HepG2 (cell line): ENCODE results near the gene TIPIN. TPM values are rescaled to one million over a fixed set of nuclear protein-coding genes. Genes with fewer than 3 reads are reported as not detected.
A peak's percentile ranks its signal among the peaks of the same experiment; 100 is the strongest.

Experiments used
- E2F1 ChIP-seq: sonication (generic); formaldehyde crosslinking; IDR thresholded peaks from 2 replicates; pipeline ENCODE4 v1.5.0; 2020; ENCODE audit warnings: missing genetic modification reagents
- FOSL2 ChIP-seq: sonication (generic); formaldehyde crosslinking; IDR thresholded peaks from 2 replicates; pipeline ENCODE4 v1.4.0; 2020; ENCODE audit warnings: missing genetic modification reagents
- GATAD1 ChIP-seq: IDR thresholded peaks from 2 replicates; pipeline ENCODE4 v1.6.1; 2016; ENCODE audit warnings: missing genetic modification reagents, missing compliant biosample characterization
- HMGXB3 ChIP-seq: sonication (generic); formaldehyde crosslinking; IDR thresholded peaks from 2 replicates; pipeline ENCODE4 v1.4.0; 2020; ENCODE audit warnings: missing genetic modification reagents, borderline replicate concordance
- HOXD1 ChIP-seq: sonication (generic); formaldehyde crosslinking; IDR thresholded peaks from 2 replicates; pipeline ENCODE4 v1.5.0; 2020; ENCODE audit warnings: missing genetic modification reagents
- PCBP1 ChIP-seq: fragments of 200-400 bp; formaldehyde crosslinking; IDR thresholded peaks from 2 replicates; pipeline ENCODE4 v1.6.1; 2017; ENCODE audit warnings: mild to moderate bottlenecking, low read depth, low read length, borderline replicate concordance
- TRIM24 ChIP-seq: sonication (generic); formaldehyde crosslinking; IDR thresholded peaks from 2 replicates; pipeline ENCODE4 v1.8.0; 2022; ENCODE audit warnings: mild to moderate bottlenecking, missing genetic modification reagents
- ZBTB4 ChIP-seq: sonication (generic); formaldehyde crosslinking; IDR thresholded peaks from 2 replicates; pipeline ENCODE4 v1.4.0; 2020; ENCODE audit warnings: missing genetic modification reagents, mild to moderate bottlenecking, borderline replicate concordance
- ZNF235 ChIP-seq: sonication (generic); formaldehyde crosslinking; IDR thresholded peaks from 2 replicates; pipeline ENCODE4 v1.8.1; 2023; ENCODE audit warnings: mild to moderate bottlenecking, missing genetic modification reagents, borderline replicate concordance
- ZNF280B ChIP-seq: sonication (generic); formaldehyde crosslinking; IDR thresholded peaks from 2 replicates; pipeline ENCODE4 v1.5.0; 2020; ENCODE audit warnings: missing genetic modification reagents, mild to moderate bottlenecking, borderline replicate concordance
- ZNF687 ChIP-seq: sonication (generic); formaldehyde crosslinking; IDR thresholded peaks from 2 replicates; pipeline ENCODE4 v1.5.1; 2020; ENCODE audit warnings: mild to moderate bottlenecking, missing genetic modification reagents, moderate library complexity
- ZNF768 ChIP-seq: sonication (generic); formaldehyde crosslinking; IDR thresholded peaks from 2 replicates; pipeline ENCODE4 v1.4.0; 2020; ENCODE audit warnings: missing genetic modification reagents
- polyA plus RNA-seq, 8 experiments: library from polyadenylated mRNA; depleted of rRNA in 3 of 8; stranded (reverse) in 7 of 8; unstranded in 1 of 8; fragments of >200 nt; fragmentation: Illumina TruSeq in 4 of 8; extraction: Trizol in 4 of 8; gene quantifications; 2 replicates each; pipeline versions ENCODE4 v1.2.1 to v1.2.3, GENCODE V29; 2011 to 2016; ENCODE audit warnings: low read depth in 4 of 8, missing spikeins in 1 of 8, mixed read lengths in 1 of 8; ENCODE audit not compliant: insufficient read depth in 1 of 8
- total RNA-seq, 5 experiments: library from RNA; depleted of rRNA; stranded (reverse); fragments of >200 nt; fragmentation: Illumina TruSeq; extraction: Trizol; gene quantifications; 2 replicates each; pipeline ENCODE4 v1.2.3, GENCODE V29; 2016; ENCODE audit warnings: low read depth in 1 of 5

TIPIN gene
- total and polyA plus RNA-seq, 2 of the 13 experiments (the other 11 are each of a cell fraction or from before 2014, with no cell fraction given) = 2.7 to 28.6 TPM

- TF ChIP-seq HMGXB3 (CRISPR knock-in tag) (0 out of 2 replicates have a peak, but pooled peaks have one; percentile 46), TRIM24 (CRISPR knock-in tag) (no peak), PCBP1 (no peak), HOXD1 (CRISPR knock-in tag) (peak; percentile 63; the same call in 1 of the 2 replicates), GATAD1 (CRISPR knock-in tag) (peak; percentile 93), E2F1 (CRISPR knock-in tag) (peak; percentile 26; the same call in 1 of the 2 replicates), ZNF768 (CRISPR knock-in tag) (peak; percentile 73; the same call in 1 of the 2 replicates), ZNF687 (CRISPR knock-in tag) (peak; percentile 79), ZNF235 (0 out of 2 replicates have a peak, but pooled peaks have one; percentile 38), ZNF280B (CRISPR knock-in tag) (peak; percentile 69; the same call in 1 of the 2 replicates), ZBTB4 (CRISPR knock-in tag) (no peak; the same call in 1 of the 2 replicates), FOSL2 (peak; percentile 61)
These were observed 30.0 kb upstream of the TIPIN start, which contains the start of gene MAP2K1 (continued) for GRCh38 chr15:66386204-66387123.
